ENCODE results near the gene LGALS14.
"Not testable (repeated sequence)": the region's sequence is repeated elsewhere in the genome, so short reads cannot be mapped to it uniquely, and the experiment has no call there.

Gene LGALS14

GRCh38 chr19:39704181-39705044 lies at the start of gene LGALS14:
TSS of gene LGALS14 (plus strand) at chr19:39704481. CDS start at chr19:39704529, 48 bp downstream.
- no peak for DNase-seq

GRCh38 chr19:39655613-39656012 lies 48.7 kb upstream of the LGALS14 start, which contains the start of gene LGALS16:
TSS of gene LGALS16 (plus strand) at chr19:39655913. CDS start at chr19:39655962, 49 bp downstream.
- DNase-seq: no peak

GRCh38 chr19:39659791-39660190 lies 44.5 kb upstream of the LGALS14 start:
- no peak for DNase-seq

GRCh38 chr19:39660661-39661060 lies 43.6 kb upstream of the LGALS14 start:
- no peak for DNase-seq

- DNase-seq: no peak
Observed at GRCh38 chr19:39661565-39661964, 42.7 kb upstream of the LGALS14 start.

- not testable (repeated sequence) for DNase-seq
Observed at GRCh38 chr19:39669860-39670259, 34.4 kb upstream of the LGALS14 start.

- no peak for DNase-seq
Observed at GRCh38 chr19:39670998-39671397, 33.3 kb upstream of the LGALS14 start.

- peak; percentile 11 for DNase-seq
Observed at GRCh38 chr19:39671739-39672363, 32.4 kb upstream of the LGALS14 start.

GRCh38 chr19:39672473-39672872 lies 31.8 kb upstream of the LGALS14 start:
- no peak for DNase-seq

GRCh38 chr19:39673862-39674261 lies 30.4 kb upstream of the LGALS14 start:
- not testable (repeated sequence) for DNase-seq

GRCh38 chr19:39676004-39676403 lies 28.3 kb upstream of the LGALS14 start:
- DNase-seq: no peak

- no peak for DNase-seq
Observed at GRCh38 chr19:39677961-39678889, 26.1 kb upstream of the LGALS14 start.

GRCh38 chr19:39679056-39679790 lies 25.1 kb upstream of the LGALS14 start:
- no peak for DNase-seq

- no peak for DNase-seq
Observed at GRCh38 chr19:39679791-39680168, 24.5 kb upstream of the LGALS14 start.

GRCh38 chr19:39680593-39680992 lies 23.7 kb upstream of the LGALS14 start:
- DNase-seq: no peak

GRCh38 chr19:39681416-39681815 lies 22.9 kb upstream of the LGALS14 start:
- no peak for DNase-seq

GRCh38 chr19:39684267-39684666 lies 20.0 kb upstream of the LGALS14 start:
- no peak for DNase-seq

GRCh38 chr19:39686739-39687138 lies 17.5 kb upstream of the LGALS14 start:
- DNase-seq: no peak

GRCh38 chr19:39688637-39689036 lies 15.6 kb upstream of the LGALS14 start:
- not testable (repeated sequence) for DNase-seq

- DNase-seq: no peak
Observed at GRCh38 chr19:39692166-39692565, 12.1 kb upstream of the LGALS14 start.

GRCh38 chr19:39692822-39693221 lies 11.5 kb upstream of the LGALS14 start:
- no peak for DNase-seq

- no peak for DNase-seq
Observed at GRCh38 chr19:39695759-39696158, 8.5 kb upstream of the LGALS14 start.

Measured in fibroblast of skin of right quadriceps (primary cell).